ENCODE measurements around the gene TMOD3. TPM values are rescaled to one million over a fixed set of nuclear protein-coding genes. Genes with fewer than 3 reads are reported as not detected.
A peak's percentile ranks its signal among the peaks of the same experiment; 100 is the strongest.
"Not testable (repeated sequence)": the region's sequence is repeated elsewhere in the genome, so short reads cannot be mapped to it uniquely, and the experiment has no call there.

TMOD3 gene
- total RNA-seq, 1 experiment from 2014 or later, result 53.6 TPM

GRCh38 chr15:51783967-51784366, 45.5 kb upstream of the TMOD3 start:
- CTCF ChIA-PET, result interaction anchor here (0.5 kb wide), 1 partner anchor 138 kb away, joined by 4 read pairs; no protein-coding TSS in a partner anchor
- Mint-ChIP-seq H3K27ac (ENCODE audit: unreplicated experiment) (no peak overlapping the region), H3K36me3 (ENCODE audit: insufficient read depth, unreplicated experiment) (no peaks in the 10 kb centered on the region), H3K9me3 (ENCODE audit: low read depth, unreplicated experiment) (peaks cover 2% of the 10 kb centered on the region), H3K4me3 (ENCODE audit: low read depth, unreplicated experiment) (no peak overlapping the region), H3K4me1 (ENCODE audit: low read depth, unreplicated experiment) (no peaks in the 10 kb centered on the region), H3K27me3 (ENCODE audit: unreplicated experiment) (peaks cover 11% of the 10 kb centered on the region)
- no peak for DNase-seq
- BruUV-seq (replicated peaks), result no TSS peak
- TF ChIP-seq CTCF (IDR thresholded peaks at IDR 0.05; ENCODE audit: unreplicated experiment), result no peak
- intact Hi-C loops (cut with micrococcal nuclease; ENCODE audit: unreplicated experiment), result loop anchor here (2.0 to 10.0 kb wide), 3 partner anchors 188 to 441 kb away; partner anchors contain the start of gene LEO1

GRCh38 chr15:51787130-51787529, 42.3 kb upstream of the TMOD3 start:
- peaks cover 31% of the 10 kb centered on the region for H3K27me3 Mint-ChIP-seq (ENCODE audit: unreplicated experiment)
- H3K4me3 Mint-ChIP-seq (ENCODE audit: low read depth, unreplicated experiment); H3K4me1 Mint-ChIP-seq (ENCODE audit: low read depth, unreplicated experiment); BruUV-seq (replicated peaks); H3K9me3 Mint-ChIP-seq (ENCODE audit: low read depth, unreplicated experiment); H3K36me3 Mint-ChIP-seq (ENCODE audit: insufficient read depth, unreplicated experiment); H3K27ac Mint-ChIP-seq (ENCODE audit: unreplicated experiment): not testable (repeated sequence)
- CTCF ChIA-PET, result interaction anchor here (0.6 to 1.6 kb wide), 2 partner anchors 10 to 156 kb away, joined by 3 to 4 read pairs; no protein-coding TSS in a partner anchor
- DNase-seq, result peak; percentile 65
- intact Hi-C loops (cut with micrococcal nuclease; ENCODE audit: unreplicated experiment), result loop anchor here (10.0 kb wide), 1 partner anchor 438 kb away; no protein-coding TSS in a partner anchor

- CTCF ChIA-PET; intact Hi-C loops (cut with micrococcal nuclease; ENCODE audit: unreplicated experiment): not testable (repeated sequence)
Observed at GRCh38 chr15:51792474-51792873, 37.0 kb upstream of the TMOD3 start.

GRCh38 chr15:51793521-51794305, 35.7 kb upstream of the TMOD3 start:
- DNase-seq, result no peak
- no peak overlapping the region for H3K4me3 Mint-ChIP-seq (ENCODE audit: low read depth, unreplicated experiment)
- no TSS peak for BruUV-seq (replicated peaks)
- H3K9me3 Mint-ChIP-seq (ENCODE audit: low read depth, unreplicated experiment), result no peaks in the 10 kb centered on the region
- intact Hi-C loops (cut with micrococcal nuclease; ENCODE audit: unreplicated experiment), result no loop called here
- CTCF ChIA-PET, result interaction anchor here (0.7 kb wide), 1 partner anchor 114 kb away, joined by 3 read pairs; no protein-coding TSS in a partner anchor
- TF ChIP-seq CTCF (IDR thresholded peaks at IDR 0.05; ENCODE audit: unreplicated experiment), result no peak
- no peaks in the 10 kb centered on the region for H3K4me1 Mint-ChIP-seq (ENCODE audit: low read depth, unreplicated experiment)
- H3K27ac Mint-ChIP-seq (ENCODE audit: unreplicated experiment), result no peak overlapping the region
- H3K27me3 Mint-ChIP-seq (ENCODE audit: unreplicated experiment), result peaks cover 23% of the 10 kb centered on the region
- H3K36me3 Mint-ChIP-seq (ENCODE audit: insufficient read depth, unreplicated experiment), result no peaks in the 10 kb centered on the region

More at GRCh38 chr15:51792474-51792873, 37.0 kb upstream of the TMOD3 start:
- H3K27ac Mint-ChIP-seq (ENCODE audit: unreplicated experiment); BruUV-seq (replicated peaks); H3K9me3 Mint-ChIP-seq (ENCODE audit: low read depth, unreplicated experiment); H3K4me3 Mint-ChIP-seq (ENCODE audit: low read depth, unreplicated experiment); H3K36me3 Mint-ChIP-seq (ENCODE audit: insufficient read depth, unreplicated experiment); DNase-seq; H3K4me1 Mint-ChIP-seq (ENCODE audit: low read depth, unreplicated experiment): not testable (repeated sequence)
- peaks cover 31% of the 10 kb centered on the region for H3K27me3 Mint-ChIP-seq (ENCODE audit: unreplicated experiment)

- Mint-ChIP-seq H3K27ac (ENCODE audit: unreplicated experiment) (no peak overlapping the region), H3K4me1 (ENCODE audit: low read depth, unreplicated experiment) (no peaks in the 10 kb centered on the region), H3K27me3 (ENCODE audit: unreplicated experiment) (no peaks in the 10 kb centered on the region), H3K36me3 (ENCODE audit: insufficient read depth, unreplicated experiment) (no peaks in the 10 kb centered on the region), H3K9me3 (ENCODE audit: low read depth, unreplicated experiment) (no peaks in the 10 kb centered on the region), H3K4me3 (ENCODE audit: low read depth, unreplicated experiment) (no peak overlapping the region)
- no TSS peak for BruUV-seq (replicated peaks)
- intact Hi-C loops (cut with micrococcal nuclease; ENCODE audit: unreplicated experiment), result loop anchor here (5.0 kb wide), 2 partner anchors 90 to 110 kb away; no protein-coding TSS in a partner anchor
- CTCF ChIA-PET, result no interaction called here
- no peak for DNase-seq
- TF ChIP-seq CTCF (IDR thresholded peaks at IDR 0.05; ENCODE audit: unreplicated experiment), result no peak
Observed at GRCh38 chr15:51796847-51797401, 32.5 kb upstream of the TMOD3 start.
